Urothelium cell line (cell line): Measurements from ENCODE around the gene FAM3A.
"Not testable (repeated sequence)": the region's sequence is repeated elsewhere in the genome, so short reads cannot be mapped to it uniquely, and the experiment has no call there.

Source experiments
- DNase-seq: peaks from one replicate; pipeline ENCODE4 v3.0.0; 2011; ENCODE audit warnings: low spot score, mixed read lengths
- FAIRE-seq: peaks from 2 replicates; lab custom pipeline; 2011; peaks lifted over from hg19 to GRCh38; lab: Jason Lieb, UNC

FAM3A gene

DNA sequence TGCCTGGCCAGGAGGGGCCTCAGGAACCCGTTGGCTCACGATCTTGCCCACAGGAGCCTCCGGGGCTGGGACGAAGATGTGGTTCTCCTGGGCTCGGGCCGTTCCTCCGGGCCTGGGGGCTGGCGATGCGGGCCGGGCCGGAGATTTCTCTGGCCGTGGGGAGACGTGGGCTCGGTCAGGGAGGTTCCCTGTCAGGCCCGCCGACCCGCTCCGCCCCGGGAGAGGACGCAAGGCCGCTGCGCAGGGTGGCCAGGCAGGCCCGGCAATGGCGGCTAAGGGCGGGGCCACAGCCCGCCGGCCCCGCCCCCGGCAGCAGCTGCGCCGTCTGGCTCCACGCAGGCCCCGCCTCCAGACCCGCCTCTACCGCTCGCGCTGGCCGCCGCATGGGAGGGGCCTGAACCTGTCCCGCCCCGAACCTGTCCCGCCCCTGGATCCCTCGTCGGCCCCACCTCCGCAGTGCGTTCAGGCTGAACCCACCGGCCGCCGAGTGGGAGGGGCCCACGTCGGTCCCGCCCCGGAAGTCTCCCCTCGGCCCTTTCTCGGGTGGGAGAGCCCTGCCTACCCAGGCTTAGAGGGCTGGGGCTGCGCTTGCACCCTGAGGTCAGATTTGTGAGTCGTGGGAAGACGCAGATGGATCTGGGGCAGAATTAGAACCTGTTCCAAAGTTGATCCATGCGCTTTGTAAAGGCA lies at the start of gene FAM3A:
Gene FAM3A (minus strand): TSS at position 267 of the 690 bp plus-strand sequence. CDS start 460 bp downstream, outside the sequence.
- DNase-seq, result peak; percentile 92
- FAIRE-seq, result peak; percentile 48

- not testable (repeated sequence) for FAIRE-seq, DNase-seq
These were observed 46.3 kb upstream of the FAM3A start for GRCh38 chrX:154562295-154562694.

DNA sequence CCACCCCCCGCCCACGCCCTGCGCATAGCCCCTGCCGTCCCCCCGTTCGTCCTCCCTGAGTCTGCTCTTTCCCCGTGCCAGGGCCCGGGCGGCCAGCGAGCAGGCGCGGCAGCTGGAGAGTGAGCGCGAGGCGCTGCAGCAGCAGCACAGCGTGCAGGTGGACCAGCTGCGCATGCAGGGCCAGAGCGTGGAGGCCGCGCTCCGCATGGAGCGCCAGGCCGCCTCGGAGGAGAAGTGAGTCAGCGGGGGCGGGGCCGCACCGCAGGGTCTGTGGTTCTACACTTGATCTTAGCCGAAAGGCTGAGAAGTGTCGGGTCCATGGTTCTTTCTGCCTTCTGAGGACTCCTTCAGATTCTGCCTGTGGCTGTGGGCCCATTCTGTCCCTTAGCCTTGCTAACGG lies 44.3 kb upstream of the FAM3A start:
- not testable (repeated sequence) for DNase-seq, FAIRE-seq

- FAIRE-seq, DNase-seq: not testable (repeated sequence)
These were observed 42.9 kb upstream of the FAM3A start for GRCh38 chrX:154558896-154559295.

- FAIRE-seq, DNase-seq: not testable (repeated sequence)
These were observed 42.1 kb upstream of the FAM3A start for GRCh38 chrX:154558060-154558690.

GRCh38 chrX:154552112-154552806 lies 36.2 kb upstream of the FAM3A start:
- not testable (repeated sequence) for FAIRE-seq

DNA sequence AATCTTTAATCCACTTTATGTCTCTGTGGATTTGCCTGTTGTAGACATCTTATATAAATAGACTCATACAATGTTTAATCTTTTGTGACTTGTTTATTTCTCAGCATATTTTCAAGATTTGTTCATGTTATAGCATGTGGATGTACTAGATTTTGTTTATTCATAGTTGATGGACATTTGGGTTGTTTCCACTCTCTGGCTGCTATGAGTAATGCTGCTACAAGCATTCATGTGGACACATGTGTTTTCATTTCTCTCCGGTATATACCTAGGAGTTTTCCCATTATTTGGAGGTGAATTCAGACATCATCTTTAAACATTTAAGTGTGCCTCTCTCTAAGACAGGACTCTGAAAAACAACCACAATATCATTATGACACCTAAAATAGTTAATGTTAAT lies 33.7 kb upstream of the FAM3A start:
- DNase-seq (no peak), FAIRE-seq (no peak)

More at GRCh38 chrX:154552112-154552806, 36.2 kb upstream of the FAM3A start:
- not testable (repeated sequence) for DNase-seq

DNA sequence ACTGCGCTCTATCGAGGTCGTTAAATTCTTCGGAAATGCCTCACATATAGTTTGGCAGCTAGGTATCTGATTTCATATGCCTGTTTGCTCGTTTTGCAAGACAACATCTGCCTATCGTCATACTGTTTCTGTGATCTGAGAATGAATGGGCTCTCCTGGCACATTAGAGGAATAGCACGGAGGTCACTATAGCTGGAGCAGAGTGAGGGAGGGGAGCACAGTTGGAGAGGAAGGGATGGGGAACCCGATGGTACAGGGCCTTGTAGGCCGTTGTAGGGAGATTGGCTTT lies 31.9 kb upstream of the FAM3A start:
- no peak for FAIRE-seq
- no peak for DNase-seq

DNA sequence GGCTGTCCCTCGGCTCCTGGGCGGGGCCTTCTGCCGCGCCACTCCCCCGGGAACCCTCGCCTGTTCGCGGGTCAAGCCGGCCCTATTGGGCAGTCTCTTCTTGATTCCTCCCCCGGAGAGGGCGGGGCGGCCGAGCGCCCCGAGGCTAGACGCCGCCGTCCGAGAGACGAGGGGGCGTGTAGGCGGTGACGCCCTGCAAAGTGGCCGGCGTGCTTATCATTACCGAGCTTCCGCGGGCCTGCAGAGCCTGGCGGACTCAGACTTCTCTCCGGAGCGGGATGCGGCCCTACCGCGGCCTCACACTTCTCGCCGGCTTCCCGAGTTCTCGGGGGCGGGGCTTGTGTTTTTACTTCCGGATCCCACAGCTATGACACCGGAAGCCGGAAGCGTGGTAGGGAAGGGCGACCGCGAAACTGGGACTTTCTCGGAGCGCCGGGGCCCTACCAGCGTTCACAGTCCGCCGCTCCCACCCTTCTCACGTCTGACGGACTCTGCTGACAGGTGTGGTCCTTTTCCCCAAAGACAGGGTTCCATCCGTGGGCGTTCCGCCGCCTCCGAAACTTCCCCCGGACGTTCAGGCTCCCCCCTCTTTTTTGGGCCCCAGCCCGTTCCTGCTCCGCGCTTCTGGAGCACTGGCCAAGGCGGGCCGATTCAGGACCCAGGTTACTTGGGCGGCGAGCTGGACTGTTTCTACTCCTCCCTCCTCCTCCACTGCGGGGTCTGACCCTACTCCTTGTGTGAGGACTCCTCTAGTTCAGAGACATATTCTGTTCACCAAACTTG lies 31.4 kb upstream of the FAM3A start, which contains the start of gene IKBKG:
Gene IKBKG (plus strand): TSS at position 376 of the 783 bp plus-strand sequence. CDS start 4,383 bp downstream, outside the sequence.
- FAIRE-seq (peak; percentile 65), DNase-seq (peak; percentile 93)

GRCh38 chrX:154546354-154547244 lies 30.6 kb upstream of the FAM3A start, which contains the start of gene G6PD:
Gene G6PD (minus strand): TSS chrX:154546846. CDS start chrX:154546155, 691 bp downstream.
- FAIRE-seq (no peak), DNase-seq (peak; percentile 92)

DNA sequence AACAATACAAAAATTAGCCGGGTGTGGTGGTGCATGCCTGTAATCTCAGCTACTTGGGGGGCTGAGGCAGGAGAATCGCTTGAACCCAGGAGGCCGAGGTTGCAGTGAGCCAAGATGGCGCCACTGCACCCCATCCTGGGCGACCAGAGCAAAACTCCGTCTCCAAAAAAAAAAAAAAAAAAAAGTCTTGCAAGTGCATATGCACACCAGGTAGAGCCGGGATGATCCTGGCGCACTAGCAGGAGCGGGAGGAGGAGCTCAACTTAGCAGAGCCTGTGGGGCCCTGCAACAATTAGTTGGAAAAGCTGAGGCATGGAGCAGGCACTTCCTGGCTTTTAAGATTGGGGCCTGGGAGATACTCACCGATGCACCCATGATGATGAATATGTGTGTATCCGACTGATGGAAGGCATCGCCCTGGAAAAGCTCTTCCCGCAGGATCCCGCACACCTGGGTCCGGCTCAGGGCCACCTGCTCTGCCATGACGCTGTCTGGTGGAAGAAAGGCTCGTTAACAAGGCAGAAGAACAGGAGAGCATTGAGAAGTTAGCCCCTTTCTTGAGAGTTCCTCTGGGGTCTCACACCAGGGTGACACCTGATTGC lies 29.7 kb upstream of the FAM3A start:
- no peak for FAIRE-seq
- no peak for DNase-seq

GRCh38 chrX:154542723-154543424 lies 26.8 kb upstream of the FAM3A start:
- no peak for FAIRE-seq
- DNase-seq, result no peak

DNA sequence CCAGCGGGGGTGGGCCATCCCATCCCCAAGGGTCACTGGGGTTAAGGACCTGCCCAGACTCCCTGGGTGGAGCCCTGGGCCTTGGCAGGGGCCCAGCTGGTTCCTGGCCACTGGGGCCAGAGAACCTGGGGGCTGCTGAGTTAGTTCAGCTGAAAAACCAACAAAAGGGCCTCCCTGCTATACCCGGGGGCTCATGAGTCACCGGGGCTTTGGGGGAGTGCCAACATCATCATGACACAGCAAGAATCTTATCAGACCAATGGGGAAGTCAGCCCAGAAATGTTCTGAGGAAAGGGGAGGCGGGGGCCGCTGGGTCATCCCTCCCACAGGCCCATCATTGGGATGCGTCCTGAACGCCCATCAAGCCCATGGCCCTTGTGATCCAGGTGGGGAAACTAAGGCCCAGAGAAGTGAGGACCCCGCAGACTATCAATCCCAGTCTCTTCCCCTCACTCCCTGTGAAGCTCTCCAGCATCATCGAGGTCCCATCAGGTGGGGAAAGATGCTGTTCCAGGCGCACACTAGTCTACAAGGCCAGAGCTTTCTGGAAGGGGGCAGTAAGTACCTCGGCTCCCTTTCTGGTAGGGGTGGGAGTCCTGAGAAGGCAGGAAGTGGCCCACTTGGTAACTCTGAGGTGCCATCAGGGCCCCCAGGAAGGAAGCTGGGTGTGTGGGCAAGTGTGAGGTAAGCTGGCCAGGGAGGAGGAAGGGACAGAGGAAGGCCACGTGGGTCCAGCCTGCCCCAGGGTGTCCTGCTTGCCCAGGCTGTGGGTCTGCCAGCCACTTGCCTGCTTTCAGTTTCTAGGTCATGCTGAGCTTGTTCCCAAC lies 26.1 kb upstream of the FAM3A start:
- DNase-seq, result peak; percentile 81

GRCh38 chrX:154541589-154541895 lies 25.5 kb upstream of the FAM3A start:
- no peak for DNase-seq
- no peak for FAIRE-seq

More for the DNA sequence above, 26.1 kb upstream of the FAM3A start:
- FAIRE-seq, result no peak

- no peak for FAIRE-seq
- DNase-seq, result no peak
These were observed 25.0 kb upstream of the FAM3A start for GRCh38 chrX:154540897-154541535.

- FAIRE-seq, DNase-seq: not testable (repeated sequence)
These were observed 24.3 kb upstream of the FAM3A start for GRCh38 chrX:154540365-154540764.

DNA sequence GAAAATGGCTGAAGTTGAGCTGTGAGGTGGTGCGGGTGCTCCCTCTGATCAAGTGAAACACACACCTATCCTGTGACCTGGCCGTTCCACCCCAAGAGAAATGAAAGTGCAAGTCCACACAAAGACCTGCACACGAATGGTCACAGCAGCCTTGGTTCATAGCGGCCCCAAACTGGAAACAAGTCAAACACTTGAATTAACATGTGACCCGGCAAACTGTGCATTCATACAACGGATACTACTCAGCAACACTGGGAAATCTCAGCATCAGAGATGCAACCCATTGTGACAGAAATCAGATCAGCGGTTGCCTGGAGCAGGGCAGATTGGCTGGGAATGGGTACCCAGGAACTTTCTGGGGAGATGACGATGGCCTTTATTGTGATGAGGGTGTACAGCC lies 23.0 kb upstream of the FAM3A start:
- DNase-seq, result no peak

GRCh38 chrX:154535892-154536291 lies 19.9 kb upstream of the FAM3A start:
- peak; percentile 20 for FAIRE-seq
- DNase-seq, result no peak

More for the DNA sequence above, 23.0 kb upstream of the FAM3A start:
- no peak for FAIRE-seq
